ENCODE results near the gene ZNF674.

DNA sequence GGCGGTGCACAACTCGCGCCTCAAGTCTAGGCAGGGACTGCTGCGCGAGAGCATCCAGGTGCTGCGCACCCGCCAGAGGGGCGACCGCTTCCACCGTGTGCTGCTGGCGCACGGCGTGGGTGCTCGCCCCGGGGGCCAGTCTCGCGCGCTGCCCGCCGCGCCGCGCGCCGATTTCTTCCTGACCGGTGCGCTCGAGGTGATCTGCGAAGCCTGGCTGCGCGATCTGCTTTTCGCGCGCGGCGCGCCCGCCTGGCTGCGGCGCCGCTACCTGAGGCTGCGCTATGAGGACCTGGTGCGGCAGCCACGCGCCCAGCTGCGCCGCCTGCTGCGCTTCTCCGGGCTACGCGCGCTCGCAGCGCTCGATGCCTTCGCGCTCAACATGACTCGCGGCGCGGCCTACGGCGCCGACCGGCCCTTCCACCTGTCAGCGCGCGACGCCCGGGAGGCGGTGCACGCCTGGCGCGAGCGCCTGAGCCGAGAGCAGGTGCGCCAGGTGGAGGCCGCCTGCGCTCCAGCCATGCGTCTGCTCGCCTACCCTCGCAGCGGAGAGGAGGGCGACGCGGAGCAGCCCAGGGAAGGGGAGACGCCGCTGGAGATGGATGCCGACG lies 29.7 kb upstream of the ZNF674 start:
- TF ChIP-seq, protein P1, sequence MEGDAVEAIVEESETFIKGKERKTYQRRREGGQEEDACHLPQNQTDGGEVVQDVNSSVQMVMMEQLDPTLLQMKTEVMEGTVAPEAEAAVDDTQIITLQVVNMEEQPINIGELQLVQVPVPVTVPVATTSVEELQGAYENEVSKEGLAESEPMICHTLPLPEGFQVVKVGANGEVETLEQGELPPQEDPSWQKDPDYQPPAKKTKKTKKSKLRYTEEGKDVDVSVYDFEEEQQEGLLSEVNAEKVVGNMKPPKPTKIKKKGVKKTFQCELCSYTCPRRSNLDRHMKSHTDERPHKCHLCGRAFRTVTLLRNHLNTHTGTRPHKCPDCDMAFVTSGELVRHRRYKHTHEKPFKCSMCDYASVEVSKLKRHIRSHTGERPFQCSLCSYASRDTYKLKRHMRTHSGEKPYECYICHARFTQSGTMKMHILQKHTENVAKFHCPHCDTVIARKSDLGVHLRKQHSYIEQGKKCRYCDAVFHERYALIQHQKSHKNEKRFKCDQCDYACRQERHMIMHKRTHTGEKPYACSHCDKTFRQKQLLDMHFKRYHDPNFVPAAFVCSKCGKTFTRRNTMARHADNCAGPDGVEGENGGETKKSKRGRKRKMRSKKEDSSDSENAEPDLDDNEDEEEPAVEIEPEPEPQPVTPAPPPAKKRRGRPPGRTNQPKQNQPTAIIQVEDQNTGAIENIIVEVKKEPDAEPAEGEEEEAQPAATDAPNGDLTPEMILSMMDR (IDR thresholded peaks at IDR 0.05; ENCODE audit: low read length), result no peak
- TF ChIP-seq EZH2 (IDR thresholded peaks at IDR 0.05; ENCODE audit: borderline replicate concordance, low read length), result no peak
